Vein endothelial cell (primary cell): ENCODE data around the gene PDCD10. TPM values are rescaled to one million over a fixed set of nuclear protein-coding genes. Genes with fewer than 3 reads are reported as not detected.

Experiments
- small RNA-seq: library from RNA; depleted of rRNA; stranded (forward); fragments of <200 nt; gene quantifications from one replicate; pipeline ENCODE3, GENCODE V24; 2012
- total RNA-seq: library from RNA; depleted of rRNA; stranded (reverse); fragments of >200 nt; gene quantifications from 2 replicates; pipeline ENCODE4 v1.2.3, GENCODE V29; 2012

The PDCD10 gene
- total RNA-seq, result 64.0 and 92.3 TPM in 2 replicates

DNA sequence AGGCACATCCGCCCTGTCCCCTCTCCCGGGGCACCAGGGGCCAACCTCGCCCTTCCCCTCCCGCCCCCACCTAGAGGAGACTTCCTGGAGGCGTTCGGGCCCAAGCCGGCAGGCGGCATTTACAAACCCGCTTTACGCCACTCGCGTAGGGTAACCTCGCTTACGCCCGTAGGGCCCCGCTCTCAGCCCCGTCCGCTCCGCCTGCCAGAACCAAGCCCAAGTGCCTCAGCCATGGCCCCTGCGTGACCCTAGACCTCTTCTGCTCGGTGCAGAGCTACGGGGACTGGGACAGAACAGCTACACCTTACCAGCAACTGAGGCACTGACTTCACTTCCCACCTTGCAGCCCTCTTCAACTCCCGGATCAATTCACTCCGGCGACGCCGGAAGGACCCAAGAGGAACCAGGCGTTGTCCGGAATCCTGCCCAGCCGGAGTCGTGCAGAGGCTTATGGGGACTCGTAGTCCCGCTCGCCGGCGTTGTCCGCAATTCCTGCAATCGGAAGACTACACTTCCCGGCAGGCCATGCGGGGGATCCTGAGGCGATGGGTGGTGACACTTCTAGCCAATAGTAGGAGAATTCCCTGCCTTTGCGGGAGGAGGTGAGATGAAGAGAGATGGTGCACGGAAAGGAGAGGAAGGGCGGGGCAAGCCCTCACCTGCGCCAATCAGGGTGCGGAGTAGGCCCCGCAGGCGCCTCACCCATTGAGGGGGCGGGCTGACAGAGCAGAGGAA is at the start of gene PDCD10:
Gene PDCD10 (minus strand): TSS at position 395 of the 735 bp plus-strand sequence. CDS start 14,735 bp downstream, outside the sequence.

DNA sequence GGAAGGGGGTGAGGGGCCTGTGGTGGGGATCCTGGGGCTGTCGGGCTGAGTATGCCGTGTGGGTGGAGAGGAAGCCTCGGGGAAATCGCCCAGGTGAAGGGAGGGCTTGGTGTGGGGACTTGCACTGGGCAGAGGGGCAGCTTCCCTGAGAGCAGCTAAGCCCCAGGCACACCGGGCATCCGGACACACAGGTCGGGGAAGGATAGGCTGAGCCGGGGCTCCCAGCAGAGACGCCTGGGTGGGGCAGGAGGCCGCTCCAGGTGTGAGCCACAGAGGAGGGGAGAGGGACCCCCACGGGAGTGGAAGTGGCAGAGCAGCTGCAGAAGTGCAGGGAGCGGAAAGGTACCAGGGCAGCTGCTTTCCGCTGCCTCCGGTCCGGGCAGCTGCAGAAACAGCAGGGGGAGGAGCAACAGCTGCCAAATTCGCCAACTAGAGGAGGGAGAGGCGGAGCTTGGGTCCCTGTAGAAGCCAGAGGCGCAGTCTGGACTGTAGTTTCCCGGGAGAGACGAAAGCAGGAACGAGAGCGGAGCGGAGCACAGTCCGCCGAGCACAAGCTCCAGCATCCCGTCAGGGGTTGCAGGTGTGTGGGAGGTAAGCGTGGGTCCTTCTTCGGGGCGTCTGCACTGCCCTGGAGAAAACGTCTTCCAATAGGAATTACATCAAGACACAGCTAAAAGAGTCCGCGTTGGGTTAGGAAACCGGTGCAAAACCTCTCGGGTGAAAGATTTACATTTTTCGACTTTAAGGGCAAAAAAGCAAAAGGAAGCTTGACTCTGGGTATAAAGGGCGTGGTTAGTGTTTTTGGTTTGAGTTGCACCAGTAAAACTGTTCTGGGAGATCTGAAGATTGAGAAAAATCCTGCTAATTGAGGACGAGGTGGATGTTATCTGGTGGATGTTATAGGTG is 794 bp upstream of the PDCD10 start, which contains the start of gene SERPINI1:
Gene SERPINI1 (plus strand): TSS at position 489 of the 906 bp plus-strand sequence. CDS start 53,408 bp downstream, outside the sequence.

DNA sequence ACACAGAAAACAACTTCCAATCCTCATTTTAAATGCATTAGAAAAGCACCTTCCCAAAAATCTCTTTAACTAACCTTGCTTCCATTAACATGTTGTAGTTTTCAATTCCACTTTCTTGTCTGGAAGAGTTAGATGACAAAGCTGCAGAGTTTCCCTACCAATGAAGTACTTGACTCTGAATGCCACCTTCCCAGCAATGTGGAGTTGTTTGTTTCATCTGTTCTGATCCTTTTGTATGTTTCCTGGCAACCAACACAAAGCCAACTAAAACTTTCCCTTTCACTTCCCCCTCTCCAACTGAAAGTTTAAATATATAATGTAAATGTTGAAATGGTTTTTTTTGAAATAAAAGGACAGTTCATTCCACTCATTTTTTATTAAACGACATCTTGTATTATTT is 80.9 kb downstream of the PDCD10 start, which contains the start of gene WDR49:
Gene WDR49 (minus strand): TSS at position 183 of the 400 bp plus-strand sequence. CDS start 517 bp downstream, outside the sequence.

Small RNA genes within 50 kb of the gene (small RNA-seq; reads per million reads assigned to genes)
- gene HMGN1P8, result not detected

Other genes with a start within 250 kb of the PDCD10 start
- under 0.01 and 0.10 TPM in 2 replicates for gene WDR49, start 81.0 kb downstream of the PDCD10 start, total RNA-seq
- gene SERPINI1, start 829 bp upstream of the PDCD10 start, total RNA-seq, result 0.33 and 1.1 TPM in 2 replicates